AG09319 (cell line): ENCODE data around the gene MYH3.

Source experiments
- DNase-seq: peaks from one replicate; pipeline ENCODE4 v3.0.0-alpha.2; 2010; ENCODE audit warnings: low read depth; ENCODE audit errors: extremely low read depth
- TF ChIP-seq, protein P1 (sequence below): IDR thresholded peaks from 2 replicates; pipeline ENCODE4 v1.5.1; 2011; ENCODE audit warnings: low read depth, mild to moderate bottlenecking, inconsistent platforms, low read length, moderate library complexity

MYH3 gene

DNA sequence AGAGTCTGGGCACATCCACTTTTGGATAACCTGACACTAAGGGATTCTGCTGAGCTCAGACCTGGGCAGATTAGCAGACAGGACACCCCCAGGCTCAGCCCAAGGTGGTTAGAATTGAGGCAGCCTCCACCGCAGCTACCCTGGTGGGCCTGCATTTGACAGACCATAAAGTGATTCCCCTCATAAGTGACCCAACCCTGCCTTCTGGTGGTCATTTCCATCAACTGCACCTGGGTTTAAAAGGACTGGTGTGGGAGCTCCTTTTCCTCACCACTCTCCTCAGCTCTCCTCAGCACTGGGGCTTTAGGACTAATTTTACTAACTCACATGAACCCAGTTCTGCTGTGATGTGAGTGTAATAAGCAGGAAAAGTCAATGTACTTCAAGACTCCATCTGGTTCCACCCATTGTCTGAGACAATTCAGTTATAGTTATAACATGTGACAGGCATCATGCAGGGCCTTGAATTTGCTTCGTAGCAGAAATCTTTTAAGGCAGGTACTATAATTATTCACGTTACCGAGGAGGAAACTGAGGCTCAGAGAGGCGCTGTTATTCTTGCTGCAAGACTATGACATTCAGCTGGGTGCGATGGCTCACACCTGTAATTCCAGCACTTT is 42.5 kb downstream of the MYH3 start:
- no peak for DNase-seq
- TF ChIP-seq, protein P1, sequence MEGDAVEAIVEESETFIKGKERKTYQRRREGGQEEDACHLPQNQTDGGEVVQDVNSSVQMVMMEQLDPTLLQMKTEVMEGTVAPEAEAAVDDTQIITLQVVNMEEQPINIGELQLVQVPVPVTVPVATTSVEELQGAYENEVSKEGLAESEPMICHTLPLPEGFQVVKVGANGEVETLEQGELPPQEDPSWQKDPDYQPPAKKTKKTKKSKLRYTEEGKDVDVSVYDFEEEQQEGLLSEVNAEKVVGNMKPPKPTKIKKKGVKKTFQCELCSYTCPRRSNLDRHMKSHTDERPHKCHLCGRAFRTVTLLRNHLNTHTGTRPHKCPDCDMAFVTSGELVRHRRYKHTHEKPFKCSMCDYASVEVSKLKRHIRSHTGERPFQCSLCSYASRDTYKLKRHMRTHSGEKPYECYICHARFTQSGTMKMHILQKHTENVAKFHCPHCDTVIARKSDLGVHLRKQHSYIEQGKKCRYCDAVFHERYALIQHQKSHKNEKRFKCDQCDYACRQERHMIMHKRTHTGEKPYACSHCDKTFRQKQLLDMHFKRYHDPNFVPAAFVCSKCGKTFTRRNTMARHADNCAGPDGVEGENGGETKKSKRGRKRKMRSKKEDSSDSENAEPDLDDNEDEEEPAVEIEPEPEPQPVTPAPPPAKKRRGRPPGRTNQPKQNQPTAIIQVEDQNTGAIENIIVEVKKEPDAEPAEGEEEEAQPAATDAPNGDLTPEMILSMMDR: peak; percentile 84

DNA sequence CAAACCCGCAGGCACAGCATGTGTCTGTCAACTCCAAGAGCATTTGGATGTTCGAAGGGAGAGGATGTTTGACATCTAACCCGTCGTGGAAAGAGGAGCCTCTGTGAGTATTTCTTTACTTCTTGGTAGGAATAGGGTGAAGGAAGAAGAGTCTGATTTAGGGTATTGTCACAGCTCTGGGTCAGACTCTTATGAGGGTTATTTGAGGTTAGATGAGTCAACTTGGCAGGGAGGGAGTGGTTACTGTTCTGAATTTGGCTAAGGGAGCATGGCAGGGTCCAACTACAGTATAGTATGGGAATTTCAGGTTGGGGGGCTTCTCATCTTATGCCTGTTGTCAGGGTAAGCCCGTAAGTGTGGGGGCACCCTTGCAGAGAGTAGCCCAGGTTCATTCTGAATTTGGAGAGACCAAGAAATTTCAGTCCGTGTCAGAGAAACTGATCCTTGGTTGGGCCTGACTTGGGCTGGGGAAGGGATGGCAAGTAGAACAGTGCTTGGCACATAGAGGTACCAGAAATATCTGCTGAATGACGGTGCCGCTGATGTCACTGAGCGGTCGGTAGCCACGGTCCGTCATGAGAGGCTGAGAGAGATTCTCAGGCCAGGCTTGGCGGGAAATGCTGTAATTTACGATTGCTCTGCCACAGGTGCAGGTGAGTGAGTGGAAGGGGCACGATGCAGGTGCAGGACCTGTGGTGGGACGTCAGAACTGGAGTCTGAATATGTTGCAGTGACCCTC is 43.2 kb downstream of the MYH3 start:
- no peak for DNase-seq
- TF ChIP-seq, protein P1: no peak

- TF ChIP-seq, protein P1: no peak
- no peak for DNase-seq
Observed at GRCh38 chr17:10612957-10613744, 44.0 kb downstream of the MYH3 start.

GRCh38 chr17:10610884-10611283 is 46.2 kb downstream of the MYH3 start:
- DNase-seq: no peak
- TF ChIP-seq, protein P1: no peak

- no peak for DNase-seq
- TF ChIP-seq, protein P1: no peak
Observed at GRCh38 chr17:10608244-10608643, 48.9 kb downstream of the MYH3 start.

GRCh38 chr17:10606110-10606509 is 51.0 kb downstream of the MYH3 start:
- no peak for DNase-seq
- TF ChIP-seq, protein P1: no peak

GRCh38 chr17:10605221-10605783 is 51.8 kb downstream of the MYH3 start:
- no peak for DNase-seq

More at GRCh38 chr17:10605221-10605783, 51.8 kb downstream of the MYH3 start:
- TF ChIP-seq, protein P1: no peak
